Stimulated activated CD4-positive, alpha-beta T cell treated with anti-CD3 and anti-CD28 coated beads, Interleukin-4, amount 100 ng/mL, for 48 hours (primary cell): ENCODE results near the gene ADI1.

Experiments
- DNase-seq, 2 donors: peaks; one replicate each; pipeline ENCODE4 v3.0.0-alpha.2; 2020; ENCODE audit warnings: low read depth in 2 of 2

ADI1 gene

GRCh38 chr2:3480352-3481010, 38.9 kb downstream of the ADI1 start:
- no peak for DNase-seq

DNA sequence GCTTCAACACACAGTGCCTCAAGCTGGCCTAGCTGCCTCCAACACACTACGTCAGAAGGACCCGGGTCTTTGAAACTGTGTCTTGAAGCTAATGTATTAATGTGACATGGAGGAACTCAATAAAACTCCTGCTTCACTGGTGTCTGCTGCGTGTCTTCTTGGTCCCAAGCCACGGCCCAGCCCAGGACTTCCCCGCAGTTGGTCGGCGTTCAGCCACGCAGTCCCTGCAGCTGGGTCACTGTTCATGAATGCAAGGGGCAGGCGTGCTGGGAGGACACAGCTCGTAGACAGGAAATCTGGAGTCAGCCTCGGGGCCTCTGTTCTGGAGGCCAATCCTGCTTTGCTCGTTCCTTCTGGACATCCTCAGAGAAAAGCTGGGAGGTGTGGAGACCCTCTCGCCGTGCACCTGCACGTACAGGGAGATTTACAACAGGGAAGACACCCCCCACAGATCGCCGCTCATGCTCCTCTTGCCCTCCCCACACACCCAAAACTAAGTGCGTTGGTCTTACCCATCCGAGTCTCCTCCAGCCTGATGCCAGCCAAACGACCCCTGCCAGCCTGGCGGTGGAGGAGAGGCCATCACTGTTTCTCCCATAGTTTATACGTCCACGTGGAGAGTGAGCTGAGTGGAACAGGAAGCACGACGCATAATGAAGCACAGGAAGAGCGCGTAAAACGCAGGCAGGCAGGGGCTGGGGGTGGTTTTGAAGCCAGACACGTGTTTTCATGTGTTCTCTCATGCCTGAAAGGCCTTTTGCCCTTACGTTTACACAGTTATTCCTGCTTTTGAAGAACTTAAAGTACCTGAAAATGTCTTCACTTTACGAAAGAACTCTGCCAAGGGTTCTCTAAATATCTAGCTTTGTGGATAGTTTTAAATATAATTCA, 39.7 kb downstream of the ADI1 start:
- DNase-seq = no peak

- DNase-seq = no peak
Measured at GRCh38 chr2:3478846-3479385, 40.4 kb downstream of the ADI1 start.

- DNase-seq = no peak
Measured at GRCh38 chr2:3476985-3477327, 42.4 kb downstream of the ADI1 start.

- no peak for DNase-seq
Measured at GRCh38 chr2:3476321-3476984, 42.9 kb downstream of the ADI1 start.

- no peak for DNase-seq
Measured at GRCh38 chr2:3475771-3476170, 43.6 kb downstream of the ADI1 start.

GRCh38 chr2:3472966-3473365, 46.4 kb downstream of the ADI1 start:
- DNase-seq = no peak

DNA sequence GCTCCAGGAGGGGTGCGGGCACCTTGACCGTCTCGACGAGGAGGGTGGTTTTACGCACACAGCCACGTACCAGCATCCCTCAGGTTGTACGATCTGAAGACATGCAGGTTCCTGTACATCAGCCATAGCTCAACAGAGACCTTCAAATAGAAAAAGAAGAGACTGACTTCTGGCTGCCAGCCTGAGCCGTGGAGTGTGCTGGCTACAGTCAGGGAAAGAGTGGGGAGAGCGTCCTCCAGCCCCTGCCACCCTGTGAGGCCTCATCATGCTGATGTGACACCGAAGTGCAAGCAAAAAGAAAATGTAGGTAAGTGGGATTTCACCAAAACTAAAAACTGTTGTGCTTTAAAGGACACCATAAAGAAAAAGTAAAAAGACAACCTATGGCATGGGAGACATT, 47.0 kb downstream of the ADI1 start:
- DNase-seq = no peak

GRCh38 chr2:3470856-3471737, 48.2 kb downstream of the ADI1 start:
- no peak for DNase-seq

DNA sequence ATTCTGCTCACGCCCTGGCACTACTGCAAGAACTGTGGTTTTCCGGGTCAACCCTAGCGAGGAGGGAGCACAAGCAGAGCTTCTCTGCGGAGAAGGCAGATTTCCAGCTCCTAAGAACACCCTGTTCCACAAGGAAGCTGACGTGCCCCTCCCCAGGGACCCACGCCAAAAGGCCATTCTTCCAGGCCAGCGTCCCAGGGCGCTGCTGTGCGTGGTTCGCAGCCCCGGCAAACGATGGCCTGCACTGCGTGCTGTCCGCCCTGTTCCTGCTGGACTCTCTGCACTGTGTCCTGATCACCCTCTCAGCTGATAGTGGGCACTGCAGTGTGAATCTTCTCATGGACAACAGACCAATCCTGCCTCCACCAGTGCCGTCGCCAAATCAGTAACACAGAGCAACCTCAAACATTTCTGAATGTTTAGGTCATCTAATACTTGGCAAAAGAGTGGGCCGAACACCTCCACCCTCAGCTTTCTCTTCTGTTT, 49.1 kb downstream of the ADI1 start:
- DNase-seq = no peak

- DNase-seq = no peak
Measured at GRCh38 chr2:3469486-3469885, 49.8 kb downstream of the ADI1 start.

DNA sequence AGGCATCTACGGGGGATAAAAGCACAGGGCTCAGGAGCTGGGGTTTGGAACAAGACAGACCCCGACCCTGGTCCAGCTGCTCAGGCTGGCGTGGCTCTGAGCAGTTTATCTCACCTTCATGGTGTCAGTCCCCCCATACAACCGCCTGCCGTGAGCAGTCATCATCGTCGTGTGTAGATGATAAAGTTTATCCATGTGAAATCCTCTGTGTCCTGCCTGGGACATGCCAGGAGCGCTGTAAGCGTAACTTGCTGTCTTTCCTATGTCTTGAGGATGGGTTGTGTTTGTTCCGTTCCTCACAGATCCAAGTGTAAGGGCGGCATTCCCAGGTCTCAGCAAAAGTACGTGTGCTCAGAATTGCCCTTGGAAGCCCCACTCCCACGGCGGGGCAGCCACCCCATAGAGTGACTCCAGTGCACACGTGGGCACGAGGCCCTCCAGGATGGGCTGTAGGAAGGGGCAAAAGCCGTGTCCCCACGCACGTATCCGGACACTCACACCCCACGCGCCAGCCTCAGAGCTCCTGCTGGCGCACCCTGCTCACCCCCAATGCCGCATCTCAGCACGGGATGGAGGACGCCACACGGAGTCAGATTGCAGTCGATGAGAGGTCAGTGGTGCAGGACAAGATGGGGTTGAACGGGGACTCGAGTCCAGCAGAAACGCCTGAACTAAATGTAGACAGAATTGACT, 50.9 kb downstream of the ADI1 start:
- no peak for DNase-seq

DNA sequence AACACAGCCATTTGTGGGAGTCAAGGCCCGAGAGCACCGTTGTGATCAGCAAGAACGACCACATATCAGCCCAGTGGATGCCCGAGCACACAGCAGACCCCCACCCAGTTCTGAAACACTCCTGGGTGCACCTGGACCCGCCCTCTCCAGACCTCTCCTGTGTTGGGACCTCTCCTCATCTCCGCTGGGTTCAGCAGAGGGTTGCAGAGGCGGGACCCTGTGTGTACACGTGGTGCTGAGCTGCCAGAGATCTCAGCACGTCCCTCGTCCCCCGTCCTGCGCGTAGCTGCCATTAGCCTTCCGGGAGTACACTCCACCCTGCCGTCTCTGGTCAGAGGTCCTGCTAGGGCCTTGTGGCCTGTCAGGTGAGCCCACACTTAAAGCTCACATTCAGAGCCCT, 51.7 kb downstream of the ADI1 start:
- no peak for DNase-seq

DNA sequence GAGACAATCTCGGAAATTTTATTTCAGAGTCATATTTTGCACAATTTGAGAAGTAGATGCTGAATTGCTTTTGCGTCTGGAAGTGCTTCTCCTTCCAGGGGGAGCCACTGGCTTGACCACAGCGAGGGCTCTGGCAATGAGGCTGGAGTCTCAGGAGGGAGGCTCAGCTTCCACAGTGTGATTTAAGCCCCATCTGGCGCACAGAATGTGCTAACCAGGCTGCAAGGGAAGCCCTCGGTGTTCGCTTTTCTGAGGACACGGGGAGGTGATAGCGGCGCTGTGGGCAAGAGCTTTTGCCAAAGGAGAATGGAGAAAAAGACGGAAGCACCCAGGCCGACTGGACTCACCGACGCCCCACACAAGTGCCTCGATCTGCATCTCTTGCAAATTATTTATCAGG, 52.4 kb downstream of the ADI1 start:
- DNase-seq = no peak

- no peak for DNase-seq
Measured at GRCh38 chr2:3466482-3466863, 52.9 kb downstream of the ADI1 start.

DNA sequence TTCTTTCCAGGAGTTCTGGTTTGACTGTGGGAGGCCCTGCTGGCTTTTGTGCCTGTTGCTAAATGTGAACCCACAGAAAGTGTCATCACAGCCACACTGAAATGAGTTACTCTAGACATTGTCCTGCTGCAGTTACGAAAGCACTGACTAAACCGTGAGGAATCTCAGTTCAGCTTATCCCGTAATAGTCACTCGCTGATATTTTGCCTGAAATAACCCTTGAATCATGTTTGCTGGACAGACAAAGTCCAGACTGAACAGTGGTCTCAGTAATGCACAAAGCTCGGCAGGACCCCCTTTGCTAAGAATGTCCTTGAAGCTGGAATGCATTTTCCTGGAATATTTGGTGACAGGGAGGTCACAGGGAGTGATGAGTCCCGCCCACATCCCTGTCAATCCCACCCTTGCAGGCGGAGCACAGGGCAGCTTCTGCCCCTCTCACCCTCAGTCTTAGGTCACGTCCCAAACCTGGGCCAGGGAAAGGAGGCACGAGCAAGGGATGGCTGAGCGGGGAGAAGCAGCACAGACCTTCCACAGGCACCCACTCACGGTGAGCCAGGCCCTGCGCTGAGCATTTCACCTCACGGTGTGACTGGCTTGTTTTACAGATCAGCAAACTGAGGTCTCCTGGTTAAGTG, 53.4 kb downstream of the ADI1 start:
- no peak for DNase-seq

DNA sequence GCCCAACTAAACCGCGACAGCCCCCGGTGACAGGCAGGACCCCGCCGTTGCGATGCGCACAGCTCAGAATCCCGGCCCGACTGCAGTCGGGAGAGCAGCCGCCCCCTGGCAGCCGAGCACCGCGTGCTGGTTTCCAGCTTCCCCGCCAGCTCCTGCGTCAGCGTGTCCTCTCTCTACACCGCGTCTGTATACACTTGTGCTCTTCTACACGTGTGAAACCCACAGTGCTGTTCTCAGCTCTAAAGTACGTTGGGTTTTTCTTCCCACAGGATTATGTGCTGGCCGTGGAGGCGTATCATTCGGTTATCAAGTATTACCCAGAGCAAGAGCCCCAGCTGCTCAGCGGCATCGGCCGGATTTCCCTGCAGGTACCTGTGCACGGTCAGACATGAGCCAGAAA, 54.0 kb downstream of the ADI1 start:
- DNase-seq = no peak

DNA sequence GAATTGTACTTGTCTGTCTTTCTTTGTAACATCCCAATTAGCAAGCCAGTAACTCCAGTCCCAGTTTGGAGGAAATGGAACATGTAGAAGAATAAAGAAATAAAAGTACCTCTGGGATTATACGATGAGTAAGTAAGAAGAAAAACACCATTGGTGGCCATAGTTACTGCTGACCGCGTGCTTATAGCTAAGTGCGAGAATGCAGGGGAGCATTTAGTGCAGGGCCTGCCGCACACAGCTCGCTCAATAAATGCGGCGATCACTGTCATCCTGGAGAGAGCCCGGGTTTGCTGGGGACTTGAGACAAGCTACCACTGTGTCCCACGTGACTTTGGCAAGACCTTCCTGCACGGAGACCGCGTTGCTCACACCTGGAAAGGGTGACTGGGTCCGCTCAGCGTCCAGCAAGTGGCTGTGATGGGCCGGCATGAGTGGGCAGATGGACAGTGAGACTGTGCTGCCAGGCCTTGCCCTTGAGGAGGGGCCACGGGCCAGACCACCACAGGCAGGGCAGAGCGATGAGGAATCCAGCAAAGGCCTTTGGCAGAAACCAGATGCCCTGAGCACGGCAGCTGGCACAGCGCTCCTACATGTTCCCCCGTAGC, 54.8 kb downstream of the ADI1 start:
- DNase-seq = no peak

DNA sequence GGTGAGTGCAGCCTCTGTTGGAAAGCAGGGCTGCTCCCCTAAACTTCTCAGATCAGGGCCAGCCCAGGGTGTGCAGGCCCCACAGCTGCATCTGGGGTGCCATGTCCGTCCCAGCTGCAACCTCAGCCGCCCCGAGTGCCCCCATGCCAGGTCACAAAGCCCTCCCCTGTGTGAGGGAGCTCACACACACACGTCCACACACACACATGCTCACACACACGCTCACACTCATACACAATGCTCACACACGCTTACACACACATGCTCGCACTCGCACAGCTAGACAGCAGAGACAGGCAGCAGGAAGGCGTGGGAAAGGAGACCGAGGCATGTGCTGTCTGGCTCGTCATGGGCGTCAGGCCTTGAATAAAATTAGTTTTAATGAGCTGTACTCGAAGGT, 55.4 kb downstream of the ADI1 start:
- no peak for DNase-seq
